NB4 (cell line): ENCODE data around the gene GFY.

Experiments
- MAX ChIP-seq: IDR thresholded peaks from 2 replicates; pipeline ENCODE4 v1.6.1; 2011; ENCODE audit warnings: low read depth, low read length
- MYC ChIP-seq: IDR thresholded peaks from 2 replicates; pipeline ENCODE4 v1.6.1; 2011; ENCODE audit warnings: low read depth, low read length
- POLR2A ChIP-seq: IDR thresholded peaks from 2 replicates; pipeline ENCODE4 v1.6.1; 2011; ENCODE audit warnings: mild to moderate bottlenecking; ENCODE audit not compliant: insufficient read length; ENCODE audit errors: extremely low read depth
- TF ChIP-seq, protein P1 (sequence below): IDR thresholded peaks from one replicate; pipeline ENCODE4 v1.5.1; 2012; ENCODE audit warnings: low read depth, low read length

DNA sequence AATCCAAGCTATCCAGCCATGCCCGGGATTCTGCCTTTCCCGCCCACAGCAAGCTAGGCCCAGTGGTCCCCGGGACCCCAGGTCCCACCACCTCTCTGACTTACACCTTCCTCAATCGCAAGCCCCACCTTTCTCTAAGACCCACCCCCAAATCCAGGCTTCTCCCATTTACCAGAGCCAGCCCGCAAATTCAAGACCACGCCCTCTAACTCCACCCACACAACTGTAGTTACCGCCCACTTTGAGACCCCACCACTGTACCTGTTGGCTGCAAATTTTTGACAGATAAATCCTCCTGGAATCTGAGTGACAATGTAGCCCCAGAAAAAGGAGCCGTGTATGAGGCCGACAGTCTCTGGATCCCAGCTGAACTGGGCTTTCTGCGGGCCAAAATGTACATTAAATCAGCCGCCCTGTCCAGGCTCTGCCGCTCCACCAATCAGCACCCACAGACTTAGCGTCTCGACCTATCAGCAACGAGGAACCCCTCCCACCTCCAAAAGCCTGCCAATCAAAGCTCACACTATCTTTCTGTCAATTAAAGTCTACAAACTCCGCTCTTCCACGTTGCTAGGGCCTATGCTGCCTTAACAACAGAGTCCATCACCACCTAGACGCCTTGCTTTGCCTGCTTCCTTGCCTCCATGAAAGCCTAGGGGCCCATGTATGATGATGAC, 9.9 kb downstream of the GFY start:
- TF ChIP-seq, protein P1, sequence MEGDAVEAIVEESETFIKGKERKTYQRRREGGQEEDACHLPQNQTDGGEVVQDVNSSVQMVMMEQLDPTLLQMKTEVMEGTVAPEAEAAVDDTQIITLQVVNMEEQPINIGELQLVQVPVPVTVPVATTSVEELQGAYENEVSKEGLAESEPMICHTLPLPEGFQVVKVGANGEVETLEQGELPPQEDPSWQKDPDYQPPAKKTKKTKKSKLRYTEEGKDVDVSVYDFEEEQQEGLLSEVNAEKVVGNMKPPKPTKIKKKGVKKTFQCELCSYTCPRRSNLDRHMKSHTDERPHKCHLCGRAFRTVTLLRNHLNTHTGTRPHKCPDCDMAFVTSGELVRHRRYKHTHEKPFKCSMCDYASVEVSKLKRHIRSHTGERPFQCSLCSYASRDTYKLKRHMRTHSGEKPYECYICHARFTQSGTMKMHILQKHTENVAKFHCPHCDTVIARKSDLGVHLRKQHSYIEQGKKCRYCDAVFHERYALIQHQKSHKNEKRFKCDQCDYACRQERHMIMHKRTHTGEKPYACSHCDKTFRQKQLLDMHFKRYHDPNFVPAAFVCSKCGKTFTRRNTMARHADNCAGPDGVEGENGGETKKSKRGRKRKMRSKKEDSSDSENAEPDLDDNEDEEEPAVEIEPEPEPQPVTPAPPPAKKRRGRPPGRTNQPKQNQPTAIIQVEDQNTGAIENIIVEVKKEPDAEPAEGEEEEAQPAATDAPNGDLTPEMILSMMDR: no peak
- TF ChIP-seq MYC (no peak), POLR2A (no peak), MAX (no peak)
